ENCODE measurements around the gene SGCD. TPM values are rescaled to one million over a fixed set of nuclear protein-coding genes. Genes with fewer than 3 reads are reported as not detected.

The SGCD gene
- total RNA-seq, 1 donor = 11.7 TPM

GRCh38 chr5:156322666-156323065 lies 4.3 kb upstream of the SGCD start:
- no peak overlapping the region for H3K4me3 ChIP-seq (ENCODE audit: low read depth, low read length)
- no peak for DNase-seq (ENCODE audit: low read depth)

GRCh38 chr5:156327296-156327695 lies 332 bp downstream of the SGCD start:
- H3K4me3 ChIP-seq (ENCODE audit: low read depth, low read length) = peak overlapping the region; percentile 60
- no peak for DNase-seq (ENCODE audit: low read depth)
- TF ChIP-seq, protein P1, sequence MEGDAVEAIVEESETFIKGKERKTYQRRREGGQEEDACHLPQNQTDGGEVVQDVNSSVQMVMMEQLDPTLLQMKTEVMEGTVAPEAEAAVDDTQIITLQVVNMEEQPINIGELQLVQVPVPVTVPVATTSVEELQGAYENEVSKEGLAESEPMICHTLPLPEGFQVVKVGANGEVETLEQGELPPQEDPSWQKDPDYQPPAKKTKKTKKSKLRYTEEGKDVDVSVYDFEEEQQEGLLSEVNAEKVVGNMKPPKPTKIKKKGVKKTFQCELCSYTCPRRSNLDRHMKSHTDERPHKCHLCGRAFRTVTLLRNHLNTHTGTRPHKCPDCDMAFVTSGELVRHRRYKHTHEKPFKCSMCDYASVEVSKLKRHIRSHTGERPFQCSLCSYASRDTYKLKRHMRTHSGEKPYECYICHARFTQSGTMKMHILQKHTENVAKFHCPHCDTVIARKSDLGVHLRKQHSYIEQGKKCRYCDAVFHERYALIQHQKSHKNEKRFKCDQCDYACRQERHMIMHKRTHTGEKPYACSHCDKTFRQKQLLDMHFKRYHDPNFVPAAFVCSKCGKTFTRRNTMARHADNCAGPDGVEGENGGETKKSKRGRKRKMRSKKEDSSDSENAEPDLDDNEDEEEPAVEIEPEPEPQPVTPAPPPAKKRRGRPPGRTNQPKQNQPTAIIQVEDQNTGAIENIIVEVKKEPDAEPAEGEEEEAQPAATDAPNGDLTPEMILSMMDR (IDR thresholded peaks at IDR 0.05; ENCODE audit: insufficient read depth, low read length) = no peak

More at GRCh38 chr5:156322666-156323065, 4.3 kb upstream of the SGCD start:
- TF ChIP-seq, protein P1 (IDR thresholded peaks at IDR 0.05; ENCODE audit: insufficient read depth, low read length) = no peak

DNA sequence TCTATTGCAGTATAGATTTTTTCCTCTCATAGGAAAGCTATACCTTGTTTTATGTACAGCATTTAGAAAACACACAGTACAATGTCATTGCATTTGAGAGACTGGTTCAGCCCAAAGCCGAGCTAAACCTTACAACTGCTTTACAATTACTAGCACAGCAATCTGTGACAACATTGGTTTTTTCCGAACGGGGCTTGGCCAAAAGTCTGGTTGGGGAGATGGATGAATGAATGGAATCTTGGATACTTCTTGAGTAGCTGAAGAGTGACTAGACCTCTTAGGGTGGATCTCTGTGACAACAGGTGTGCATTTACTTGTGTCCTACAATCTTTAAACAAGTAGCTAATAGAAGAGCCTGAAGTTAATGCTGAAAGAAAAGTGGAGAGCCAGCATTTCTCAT lies 1.2 kb downstream of the SGCD start:
- peak; percentile 3 for DNase-seq (ENCODE audit: low read depth)
- TF ChIP-seq, protein P1 (IDR thresholded peaks at IDR 0.05; ENCODE audit: insufficient read depth, low read length) = no peak
- H3K4me3 ChIP-seq (ENCODE audit: low read depth, low read length) = peak overlapping the region; percentile 40

- H3K4me3 ChIP-seq (ENCODE audit: low read depth, low read length) = no peak overlapping the region
- TF ChIP-seq, protein P1 (IDR thresholded peaks at IDR 0.05; ENCODE audit: insufficient read depth, low read length) = no peak
- no peak for DNase-seq (ENCODE audit: low read depth)
Measured at GRCh38 chr5:156328766-156329165, 1.8 kb downstream of the SGCD start.

DNA sequence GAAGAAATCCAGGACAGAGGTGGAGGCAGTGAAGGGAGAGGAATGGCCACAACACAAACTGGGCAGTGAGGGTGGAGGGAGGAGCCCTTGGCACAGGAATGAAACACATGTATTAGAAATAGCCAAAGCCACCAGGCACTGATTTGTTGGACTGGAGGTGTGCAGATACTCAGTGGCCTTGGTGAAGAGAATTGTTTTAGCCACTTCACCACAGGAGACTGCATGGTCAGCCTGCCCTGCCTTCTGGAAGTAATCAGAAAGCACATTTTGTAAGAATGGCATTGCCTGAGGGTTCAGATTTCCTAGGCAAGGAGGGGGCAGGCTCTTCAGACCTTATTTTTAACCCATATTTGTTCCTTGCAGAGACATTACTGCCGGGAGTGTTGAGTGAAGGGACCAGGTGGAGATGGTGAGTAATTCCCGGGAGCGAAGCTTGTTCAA lies 2.2 kb downstream of the SGCD start:
- TF ChIP-seq, protein P1 (IDR thresholded peaks at IDR 0.05; ENCODE audit: insufficient read depth, low read length) = no peak
- no peak for DNase-seq (ENCODE audit: low read depth)
- no peak overlapping the region for H3K4me3 ChIP-seq (ENCODE audit: low read depth, low read length)

GRCh38 chr5:156330141-156330870 lies 3.3 kb downstream of the SGCD start:
- no peak overlapping the region for H3K4me3 ChIP-seq (ENCODE audit: low read depth, low read length)
- peak; percentile 3 for DNase-seq (ENCODE audit: low read depth)
- TF ChIP-seq, protein P1 (IDR thresholded peaks at IDR 0.05; ENCODE audit: insufficient read depth, low read length) = no peak
